ENCODE data around the gene TMEM232. TPM values are rescaled to one million over a fixed set of nuclear protein-coding genes. Genes with fewer than 3 reads are reported as not detected.

The TMEM232 gene
- polyA plus RNA-seq, 1 donor (not counting 4 experiments of a cell fraction or from before 2014, with no cell fraction given): 1.00 TPM

GRCh38 chr5:110475529-110475928 lies 250.9 kb downstream of the TMEM232 start:
- no peak overlapping the region for H3K4me3 ChIP-seq (ENCODE audit: control insufficient read depth in 2 of 3, extremely low read depth in 1 of 3, insufficient read depth in 2 of 3, low read depth in 1 of 3, low read length in 3 of 3)
- DNase-seq (ENCODE audit: low read depth, low spot score): no peak
- H3K9me3 ChIP-seq (ENCODE audit: control insufficient read depth, low read depth, low read length): no peaks in the 10 kb centered on the region
- H3K79me2 ChIP-seq (ENCODE audit: control insufficient read depth, insufficient read depth, low read length): no peaks in the 10 kb centered on the region
- TF ChIP-seq CTCF (optimal IDR thresholded peaks at IDR 0.05 in 1 of 3, IDR thresholded peaks at IDR 0.05 in 1 of 3, conservative IDR thresholded peaks at IDR 0.05 in 1 of 3; ENCODE audit: extremely low read depth in 1 of 3, insufficient read depth in 2 of 3, low read length in 3 of 3): no peak
- no peak for TF ChIP-seq EZH2 (IDR thresholded peaks at IDR 0.05; ENCODE audit: low read length)
- H3K27ac ChIP-seq (ENCODE audit: control insufficient read depth, insufficient read depth, low read length): no peak overlapping the region
- no peak overlapping the region for H3K4me2 ChIP-seq (ENCODE audit: control insufficient read depth, extremely low read depth, insufficient read depth, low read depth, low read length)
- no peak overlapping the region for H3K9ac ChIP-seq (ENCODE audit: control insufficient read depth, extremely low read depth, insufficient read depth, low read length)
- dilution Hi-C loops (cut with MboI; ENCODE audit: extremely low pct_ligation_motif_present, low sequenced_read_pairs): no loop called here
- H4K20me1 ChIP-seq (ENCODE audit: control insufficient read depth, extremely low read depth, insufficient read depth, low read length): no peaks in the 10 kb centered on the region
- FAIRE-seq: no peak
- H2AFZ ChIP-seq (ENCODE audit: control insufficient read depth, low read length): no peak overlapping the region
- no peaks in the 10 kb centered on the region for H3K9me1 ChIP-seq (ENCODE audit: control insufficient read depth, extremely low read depth, insufficient read depth, low read length)
- H3K27me3 ChIP-seq (ENCODE audit: control insufficient read depth, extremely low read depth, insufficient read depth, low read length): peaks cover under 1% of the 10 kb centered on the region
- H3K4me1 ChIP-seq (ENCODE audit: control insufficient read depth, extremely low read depth, insufficient read depth, low read length): peaks cover 11% of the 10 kb centered on the region
- H3K36me3 ChIP-seq (ENCODE audit: control insufficient read depth in 2 of 2, extremely low read depth in 1 of 2, insufficient read depth in 2 of 2, low read length in 2 of 2): no peaks in the 10 kb centered on the region

- Histone ChIP-seq H2AFZ (ENCODE audit: control insufficient read depth, low read length) (no peak overlapping the region), H3K27ac (ENCODE audit: control insufficient read depth, insufficient read depth, low read length) (no peak overlapping the region), H3K79me2 (ENCODE audit: control insufficient read depth, insufficient read depth, low read length) (no peaks in the 10 kb centered on the region), H3K27me3 (ENCODE audit: control insufficient read depth, extremely low read depth, insufficient read depth, low read length) (peaks cover 9% of the 10 kb centered on the region), H3K4me1 (ENCODE audit: control insufficient read depth, extremely low read depth, insufficient read depth, low read length) (no peaks in the 10 kb centered on the region), H3K9ac (ENCODE audit: control insufficient read depth, extremely low read depth, insufficient read depth, low read length) (no peak overlapping the region), H3K4me2 (ENCODE audit: control insufficient read depth, extremely low read depth, insufficient read depth, low read depth, low read length) (no peak overlapping the region), H3K4me3 (ENCODE audit: control insufficient read depth in 2 of 3, extremely low read depth in 1 of 3, insufficient read depth in 2 of 3, low read depth in 1 of 3, low read length in 3 of 3) (no peak overlapping the region), H3K9me3 (ENCODE audit: control insufficient read depth, low read depth, low read length) (no peaks in the 10 kb centered on the region), H3K9me1 (ENCODE audit: control insufficient read depth, extremely low read depth, insufficient read depth, low read length) (no peaks in the 10 kb centered on the region), H4K20me1 (ENCODE audit: control insufficient read depth, extremely low read depth, insufficient read depth, low read length) (no peaks in the 10 kb centered on the region), H3K36me3 (ENCODE audit: control insufficient read depth in 2 of 2, extremely low read depth in 1 of 2, insufficient read depth in 2 of 2, low read length in 2 of 2) (no peaks in the 10 kb centered on the region)
- DNase-seq (ENCODE audit: low read depth, low spot score): no peak
- dilution Hi-C loops (cut with MboI; ENCODE audit: extremely low pct_ligation_motif_present, low sequenced_read_pairs): no loop called here
- TF ChIP-seq EZH2 (IDR thresholded peaks at IDR 0.05; ENCODE audit: low read length) (no peak), CTCF (optimal IDR thresholded peaks at IDR 0.05 in 1 of 3, IDR thresholded peaks at IDR 0.05 in 1 of 3, conservative IDR thresholded peaks at IDR 0.05 in 1 of 3; ENCODE audit: extremely low read depth in 1 of 3, insufficient read depth in 2 of 3, low read length in 3 of 3) (no peak)
- FAIRE-seq: no peak
These were observed 257.0 kb downstream of the TMEM232 start for GRCh38 chr5:110469486-110469885.

Measured in keratinocyte (primary cell).